ENCODE measurements around the gene TENT4A.
"Not testable (repeated sequence)": the region's sequence is repeated elsewhere in the genome, so short reads cannot be mapped to it uniquely, and the experiment has no call there.

Gene TENT4A

GRCh38 chr5:6770826-6771607 lies 57.8 kb downstream of the TENT4A start:
- TF ChIP-seq CTCF (IDR thresholded peaks at IDR 0.05; ENCODE audit: insufficient read depth, low read depth, low read length, missing control alignments) = no peak
- no peak for DNase-seq (ENCODE audit: low read depth)
- H3K4me3 ChIP-seq (ENCODE audit: low read depth, low read length) = no peak overlapping the region

GRCh38 chr5:6772886-6773285 lies 59.7 kb downstream of the TENT4A start:
- no peak for TF ChIP-seq CTCF (IDR thresholded peaks at IDR 0.05; ENCODE audit: insufficient read depth, low read depth, low read length, missing control alignments)
- no peak overlapping the region for H3K4me3 ChIP-seq (ENCODE audit: low read depth, low read length)
- no peak for DNase-seq (ENCODE audit: low read depth)

GRCh38 chr5:6773342-6774035 lies 60.3 kb downstream of the TENT4A start:
- no peak for DNase-seq (ENCODE audit: low read depth)
- H3K4me3 ChIP-seq (ENCODE audit: low read depth, low read length) = no peak overlapping the region
- TF ChIP-seq CTCF (IDR thresholded peaks at IDR 0.05; ENCODE audit: insufficient read depth, low read depth, low read length, missing control alignments) = no peak

DNA sequence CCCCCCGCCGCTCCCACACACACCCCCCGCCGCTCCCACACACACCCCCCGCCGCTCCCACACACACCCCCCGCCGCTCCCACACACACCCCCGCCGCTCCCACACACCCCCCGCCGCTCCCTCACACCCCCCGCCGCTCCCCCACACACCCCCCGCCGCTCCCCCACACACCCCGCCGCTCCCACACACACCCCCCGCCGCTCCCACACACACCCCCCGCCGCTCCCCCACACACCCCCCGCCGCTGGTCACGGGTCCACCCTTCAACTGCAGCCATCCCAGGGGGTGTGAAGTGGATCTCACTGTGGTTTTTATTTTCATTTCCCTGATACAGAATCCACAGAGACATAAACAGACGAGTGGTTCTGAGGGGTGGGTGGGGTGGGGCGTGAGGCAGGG lies 61.0 kb downstream of the TENT4A start:
- H3K4me3 ChIP-seq (ENCODE audit: low read depth, low read length); DNase-seq (ENCODE audit: low read depth): not testable (repeated sequence)

DNA sequence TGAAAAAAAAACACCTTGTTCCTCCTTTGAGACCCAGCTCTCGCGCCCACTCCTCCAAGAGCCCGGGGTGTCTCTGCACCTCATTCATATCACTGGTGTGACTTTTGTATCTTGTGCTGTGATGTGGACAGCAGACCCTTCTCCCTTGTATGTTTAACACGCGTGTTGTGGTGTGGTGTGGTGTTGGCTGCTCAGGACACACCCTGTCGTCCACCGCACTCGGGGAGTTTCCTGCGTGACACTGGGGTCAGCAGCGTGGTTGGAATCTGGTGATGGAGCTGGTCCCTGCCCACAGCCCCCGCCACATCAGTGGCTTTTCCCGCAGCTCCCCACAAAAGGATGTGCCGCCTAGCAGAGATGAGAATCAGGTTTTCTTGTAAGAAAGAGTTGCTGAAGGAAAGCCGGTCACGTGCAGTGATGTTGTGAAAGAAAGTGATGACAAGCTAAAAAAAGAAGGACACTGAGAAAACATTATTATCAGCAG lies 61.5 kb downstream of the TENT4A start:
- DNase-seq (ENCODE audit: low read depth) = no peak
- no peak for TF ChIP-seq CTCF (IDR thresholded peaks at IDR 0.05; ENCODE audit: insufficient read depth, low read depth, low read length, missing control alignments)
- no peak overlapping the region for H3K4me3 ChIP-seq (ENCODE audit: low read depth, low read length)

GRCh38 chr5:6775571-6775970 lies 62.3 kb downstream of the TENT4A start:
- TF ChIP-seq CTCF (IDR thresholded peaks at IDR 0.05; ENCODE audit: insufficient read depth, low read depth, low read length, missing control alignments) = no peak
- DNase-seq (ENCODE audit: low read depth) = no peak
- no peak overlapping the region for H3K4me3 ChIP-seq (ENCODE audit: low read depth, low read length)

GRCh38 chr5:6780802-6781391 lies 67.7 kb downstream of the TENT4A start:
- peak; percentile 72 for TF ChIP-seq CTCF (IDR thresholded peaks at IDR 0.05; ENCODE audit: insufficient read depth, low read depth, low read length, missing control alignments)

More at GRCh38 chr5:6780802-6781391, 67.7 kb downstream of the TENT4A start:
- no peak overlapping the region for H3K4me3 ChIP-seq (ENCODE audit: low read depth, low read length)
- peak; percentile 61 for DNase-seq (ENCODE audit: low read depth)

Measured in GM12865 (cell line).